HepG2 (cell line): Measurements from ENCODE around the gene SEC63.

Experiments used
- JUN ChIP-seq: sonication (generic); formaldehyde crosslinking; IDR thresholded peaks from 2 replicates; pipeline ENCODE4 v1.4.0; 2020; ENCODE audit warnings: mild to moderate bottlenecking, missing genetic modification reagents
- ZBTB20 ChIP-seq: sonication (generic); formaldehyde crosslinking; IDR thresholded peaks from 2 replicates; pipeline ENCODE4 v1.8.1; 2023; ENCODE audit warnings: missing genetic modification reagents, low read depth, mild to moderate bottlenecking, borderline replicate concordance
- ZNF629 ChIP-seq: sonication (generic); formaldehyde crosslinking; conservative IDR thresholded peaks from 2 replicates; pipeline ENCODE4 v1.5.0; 2020; ENCODE audit warnings: missing genetic modification reagents
- TF ChIP-seq, protein P1 (sequence below): sonication (generic); formaldehyde crosslinking; IDR thresholded peaks from 2 replicates; pipeline ENCODE4 v1.9.0; 2021; ENCODE audit warnings: missing genetic modification reagents, borderline replicate concordance

- no peak for TF ChIP-seq ZBTB20 (CRISPR knock-in tag)
- no peak for TF ChIP-seq ZNF629 (CRISPR knock-in tag)
- no peak for TF ChIP-seq JUN (CRISPR knock-in tag)
- TF ChIP-seq, protein P1, sequence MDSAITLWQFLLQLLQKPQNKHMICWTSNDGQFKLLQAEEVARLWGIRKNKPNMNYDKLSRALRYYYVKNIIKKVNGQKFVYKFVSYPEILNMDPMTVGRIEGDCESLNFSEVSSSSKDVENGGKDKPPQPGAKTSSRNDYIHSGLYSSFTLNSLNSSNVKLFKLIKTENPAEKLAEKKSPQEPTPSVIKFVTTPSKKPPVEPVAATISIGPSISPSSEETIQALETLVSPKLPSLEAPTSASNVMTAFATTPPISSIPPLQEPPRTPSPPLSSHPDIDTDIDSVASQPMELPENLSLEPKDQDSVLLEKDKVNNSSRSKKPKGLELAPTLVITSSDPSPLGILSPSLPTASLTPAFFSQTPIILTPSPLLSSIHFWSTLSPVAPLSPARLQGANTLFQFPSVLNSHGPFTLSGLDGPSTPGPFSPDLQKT (CRISPR knock-in tag) = no peak
Observed at GRCh38 chr6:107853230-107853629, 104.8 kb downstream of the SEC63 start.
